ENCODE data around the gene RARG.

DNA sequence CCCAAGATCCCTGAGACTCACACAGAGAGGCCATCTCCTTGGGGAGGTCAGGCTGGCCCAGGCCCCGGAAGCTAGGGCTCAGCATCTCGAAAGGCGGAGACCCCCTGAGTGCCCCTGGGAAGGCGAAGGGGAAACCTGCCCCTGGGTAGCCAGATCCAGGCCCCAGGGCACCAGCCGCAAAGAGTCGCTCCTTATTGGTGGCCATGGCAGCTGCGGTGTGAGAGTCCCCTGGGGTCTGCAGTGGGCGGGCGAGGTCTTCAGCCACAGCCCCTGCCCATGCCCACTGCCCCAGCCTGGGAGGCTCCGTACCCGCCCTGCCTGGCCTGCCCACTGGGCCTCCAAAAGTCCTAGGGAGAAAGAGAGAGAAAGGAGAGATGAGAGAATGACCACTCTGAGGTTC lies 4.7 kb downstream of the RARG start:
- TF ChIP-seq, protein P1, sequence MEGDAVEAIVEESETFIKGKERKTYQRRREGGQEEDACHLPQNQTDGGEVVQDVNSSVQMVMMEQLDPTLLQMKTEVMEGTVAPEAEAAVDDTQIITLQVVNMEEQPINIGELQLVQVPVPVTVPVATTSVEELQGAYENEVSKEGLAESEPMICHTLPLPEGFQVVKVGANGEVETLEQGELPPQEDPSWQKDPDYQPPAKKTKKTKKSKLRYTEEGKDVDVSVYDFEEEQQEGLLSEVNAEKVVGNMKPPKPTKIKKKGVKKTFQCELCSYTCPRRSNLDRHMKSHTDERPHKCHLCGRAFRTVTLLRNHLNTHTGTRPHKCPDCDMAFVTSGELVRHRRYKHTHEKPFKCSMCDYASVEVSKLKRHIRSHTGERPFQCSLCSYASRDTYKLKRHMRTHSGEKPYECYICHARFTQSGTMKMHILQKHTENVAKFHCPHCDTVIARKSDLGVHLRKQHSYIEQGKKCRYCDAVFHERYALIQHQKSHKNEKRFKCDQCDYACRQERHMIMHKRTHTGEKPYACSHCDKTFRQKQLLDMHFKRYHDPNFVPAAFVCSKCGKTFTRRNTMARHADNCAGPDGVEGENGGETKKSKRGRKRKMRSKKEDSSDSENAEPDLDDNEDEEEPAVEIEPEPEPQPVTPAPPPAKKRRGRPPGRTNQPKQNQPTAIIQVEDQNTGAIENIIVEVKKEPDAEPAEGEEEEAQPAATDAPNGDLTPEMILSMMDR (IDR thresholded peaks at IDR 0.05) = no peak
- TF ChIP-seq POLR2A (IDR thresholded peaks at IDR 0.05) = no peak
